RPMI8226 (cell line): ENCODE results near the gene TRIM25.

Experiments used
- DNase-seq: peaks from one replicate; pipeline ENCODE4 v3.0.0-alpha.2; 2015

The TRIM25 gene

GRCh38 chr17:56861899-56862298 is 52.0 kb downstream of the TRIM25 start:
- DNase-seq, result no peak

DNA sequence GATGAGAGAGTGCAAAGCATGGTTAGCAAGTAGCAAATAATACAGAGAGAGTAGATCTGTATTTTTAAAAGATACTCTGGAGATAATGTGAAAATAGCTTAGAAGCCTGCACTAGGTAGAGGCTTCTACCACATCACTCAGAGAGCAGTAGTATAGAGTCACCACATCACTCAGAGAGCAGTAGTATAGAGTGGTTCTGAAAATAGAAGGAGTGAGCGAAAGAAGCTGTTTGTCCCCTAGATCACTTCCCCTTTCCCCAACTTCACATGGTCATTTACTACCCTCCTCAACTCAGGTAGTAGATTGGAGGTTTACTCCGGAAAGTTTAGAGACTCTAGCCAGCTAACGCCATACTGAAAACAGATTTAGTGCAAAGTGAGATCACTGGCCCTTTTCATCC is 62.8 kb downstream of the TRIM25 start:
- no peak for DNase-seq

GRCh38 chr17:56850591-56850990 is 63.3 kb downstream of the TRIM25 start:
- no peak for DNase-seq

DNA sequence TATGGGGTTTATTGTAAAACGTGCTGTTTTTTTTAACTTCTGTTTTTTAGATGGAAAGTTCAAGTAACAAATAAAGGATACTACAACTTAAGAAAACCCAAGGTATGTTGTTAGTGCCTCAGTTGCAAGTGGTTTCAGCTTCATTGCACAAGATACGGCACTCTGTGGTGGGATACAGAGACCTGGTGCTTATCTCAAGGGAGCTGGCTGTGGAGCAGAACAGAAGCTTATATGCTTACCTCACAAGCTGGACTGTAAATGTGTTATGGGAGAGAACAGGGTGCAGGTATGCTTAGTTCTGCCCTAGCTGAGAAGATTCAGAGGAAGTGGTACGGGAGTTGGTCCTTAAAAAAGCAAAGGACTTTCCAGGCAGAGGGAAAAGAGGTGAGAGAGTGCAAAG is 64.7 kb downstream of the TRIM25 start:
- DNase-seq, result no peak

DNA sequence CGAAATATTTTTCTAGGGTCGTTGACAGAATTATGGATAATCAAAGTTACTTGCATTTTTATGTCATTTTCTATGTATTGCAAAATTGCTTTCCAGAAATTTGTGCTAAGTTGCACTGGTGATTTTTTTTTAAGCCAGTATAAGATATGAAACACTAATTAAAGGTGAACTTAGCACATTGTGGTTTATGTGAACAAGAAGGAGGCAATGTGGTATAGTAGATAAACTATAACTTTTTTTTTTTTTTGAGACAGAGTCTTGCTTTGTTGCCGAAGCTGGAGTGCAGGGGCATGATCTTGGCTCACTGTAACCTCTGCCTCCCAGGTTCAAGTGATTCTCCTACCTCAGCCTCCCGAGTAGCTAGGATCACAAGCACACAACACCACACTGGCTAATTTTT is 66.7 kb downstream of the TRIM25 start:
- no peak for DNase-seq

- no peak for DNase-seq
Measured at GRCh38 chr17:56845934-56846333, 67.9 kb downstream of the TRIM25 start.

- no peak for DNase-seq
Measured at GRCh38 chr17:56842577-56842976, 71.3 kb downstream of the TRIM25 start.

DNA sequence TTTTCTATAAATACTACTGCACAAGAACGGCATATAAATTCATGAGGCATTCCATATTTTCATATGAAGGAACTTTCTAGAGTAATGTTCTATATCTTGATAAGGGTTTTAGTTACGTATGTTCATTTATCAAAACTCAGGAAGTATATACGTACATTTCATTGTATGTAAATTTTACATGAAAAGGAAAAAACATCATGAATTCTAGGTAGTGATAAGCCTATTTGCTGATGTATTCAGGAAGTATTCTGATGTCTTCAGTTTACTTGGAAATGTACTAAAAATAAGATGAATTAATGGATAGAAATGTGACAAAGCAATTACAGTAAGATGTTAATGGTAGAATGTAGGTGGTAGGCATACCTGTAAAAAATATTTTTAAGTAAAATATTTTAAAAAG is 75.2 kb downstream of the TRIM25 start:
- DNase-seq, result no peak
